Measurements from ENCODE around the gene TOPBP1. TPM values are rescaled to one million over a fixed set of nuclear protein-coding genes. Genes with fewer than 3 reads are reported as not detected.

The TOPBP1 gene
- total RNA-seq, 1 experiment from 2014 or later = 51.5 TPM

DNA sequence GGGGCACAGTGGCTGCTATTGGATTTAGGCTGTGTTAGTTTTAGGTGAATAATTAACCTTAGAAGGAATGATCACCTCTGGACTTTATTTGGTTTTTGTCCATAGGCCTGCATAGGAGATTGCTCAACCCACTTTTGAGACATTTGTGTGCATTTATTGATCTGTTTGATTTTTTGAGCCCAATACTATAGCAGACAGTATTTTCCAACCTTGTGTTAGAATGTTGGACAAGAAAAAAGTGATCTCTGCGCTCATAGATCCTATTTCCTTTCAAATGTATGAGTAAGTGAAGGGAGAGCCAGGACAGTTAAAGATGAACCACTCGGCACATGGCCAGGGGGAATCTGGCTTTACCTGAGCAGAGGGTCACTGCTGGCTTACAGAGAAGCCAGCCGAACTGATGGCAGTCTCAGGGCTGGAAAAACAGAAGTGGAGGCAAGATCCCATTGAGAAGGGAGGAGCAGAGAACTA, 8.8 kb upstream of the TOPBP1 start:
- H3K4ac ChIP-seq (ENCODE audit: low read depth, low read length) = no peak overlapping the region
- no peak overlapping the region for H3K56ac ChIP-seq (ENCODE audit: insufficient read length, low read depth, low read length)
- Mint-ChIP-seq H3K27ac (no peak overlapping the region), H3K4me3 (no peak overlapping the region), H3K9me3 (no peaks in the 10 kb centered on the region), H3K4me1 (peaks cover 3 to 11% of the 10 kb centered on the region in 2 experiments; a peak in 3 of 4 replicates), H3K36me3 (ENCODE audit: insufficient read depth in 1 of 3, low read depth in 3 of 3) (no peaks in the 10 kb centered on the region), H3K27me3 (ENCODE audit: low read depth) (peaks cover 38% of the 10 kb centered on the region)
- H2BK12ac ChIP-seq (ENCODE audit: insufficient read length, low read depth, low read length) = no peak overlapping the region
- H3K4me1 ChIP-seq (ENCODE audit: insufficient read depth, low read length) = no peaks in the 10 kb centered on the region; the same call in 1 of the 2 replicates
- no peak overlapping the region for H2AFZ ChIP-seq (ENCODE audit: low read length)
- no peak for DNase-seq
- H3K9me3 ChIP-seq (ENCODE audit: control insufficient read depth, low read depth, low read length) = no peaks in the 10 kb centered on the region
- H3K23me2 ChIP-seq (ENCODE audit: insufficient read length, low read depth, low read length, poor library complexity, severe bottlenecking) = peaks cover 6% of the 10 kb centered on the region
- no peak overlapping the region for H3K4me2 ChIP-seq (ENCODE audit: insufficient read depth, insufficient read length, low read length)
- no peak overlapping the region for H2BK15ac ChIP-seq (ENCODE audit: low read depth, low read length)
- TF ChIP-seq, protein P1, sequence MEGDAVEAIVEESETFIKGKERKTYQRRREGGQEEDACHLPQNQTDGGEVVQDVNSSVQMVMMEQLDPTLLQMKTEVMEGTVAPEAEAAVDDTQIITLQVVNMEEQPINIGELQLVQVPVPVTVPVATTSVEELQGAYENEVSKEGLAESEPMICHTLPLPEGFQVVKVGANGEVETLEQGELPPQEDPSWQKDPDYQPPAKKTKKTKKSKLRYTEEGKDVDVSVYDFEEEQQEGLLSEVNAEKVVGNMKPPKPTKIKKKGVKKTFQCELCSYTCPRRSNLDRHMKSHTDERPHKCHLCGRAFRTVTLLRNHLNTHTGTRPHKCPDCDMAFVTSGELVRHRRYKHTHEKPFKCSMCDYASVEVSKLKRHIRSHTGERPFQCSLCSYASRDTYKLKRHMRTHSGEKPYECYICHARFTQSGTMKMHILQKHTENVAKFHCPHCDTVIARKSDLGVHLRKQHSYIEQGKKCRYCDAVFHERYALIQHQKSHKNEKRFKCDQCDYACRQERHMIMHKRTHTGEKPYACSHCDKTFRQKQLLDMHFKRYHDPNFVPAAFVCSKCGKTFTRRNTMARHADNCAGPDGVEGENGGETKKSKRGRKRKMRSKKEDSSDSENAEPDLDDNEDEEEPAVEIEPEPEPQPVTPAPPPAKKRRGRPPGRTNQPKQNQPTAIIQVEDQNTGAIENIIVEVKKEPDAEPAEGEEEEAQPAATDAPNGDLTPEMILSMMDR (conservative IDR thresholded peaks at IDR 0.05) = no peak
- no peaks in the 10 kb centered on the region for H4K20me1 ChIP-seq (ENCODE audit: control insufficient read depth, insufficient read depth, insufficient read length)
- no CpG with 5 or more reads among the region's 3 CpGs for WGBS (ENCODE audit: extremely low coverage, insufficient read length, low lambda C conversion rate)
- no peak overlapping the region for H4K8ac ChIP-seq (replicated peaks; ENCODE audit: insufficient read length, low read depth, low read length)
- peaks cover 12% of the 10 kb centered on the region; the same call in 1 of the 2 replicates for H3K27me3 ChIP-seq (ENCODE audit: insufficient read depth, low read length)
- no peak overlapping the region for H3K18ac ChIP-seq (ENCODE audit: insufficient read length, low read depth, low read length)
- no peaks in the 10 kb centered on the region for H3K79me2 ChIP-seq (ENCODE audit: insufficient read depth, low read length)
- no peak overlapping the region for H3K9ac ChIP-seq (ENCODE audit: extremely low read depth, insufficient read length, low read length)
- H3K27ac ChIP-seq (ENCODE audit: insufficient read length, low read depth, low read length) = no peak overlapping the region
- H4K91ac ChIP-seq (ENCODE audit: insufficient read length, low read depth, low read length) = no peak overlapping the region
- no peak overlapping the region for H2BK20ac ChIP-seq (ENCODE audit: low read depth, low read length, poor library complexity, severe bottlenecking)
- no peak overlapping the region for H4K5ac ChIP-seq (ENCODE audit: insufficient read length, low read depth, low read length)
- no peak overlapping the region for H2AK5ac ChIP-seq (ENCODE audit: insufficient read length, low read length)
- no peak overlapping the region for H3T11ph ChIP-seq (ENCODE audit: low read length)
- H2BK5ac ChIP-seq (ENCODE audit: insufficient read length, low read length) = no peak overlapping the region
- H3K23ac ChIP-seq (ENCODE audit: insufficient read length, low read depth, low read length) = no peak overlapping the region
- no peak overlapping the region for H2BK120ac ChIP-seq (ENCODE audit: low read depth, low read length, poor library complexity, severe bottlenecking)
- no peaks in the 10 kb centered on the region for H3K79me1 ChIP-seq (ENCODE audit: insufficient read depth, low read depth, low read length, poor library complexity, severe bottlenecking)
- H3K14ac ChIP-seq (ENCODE audit: insufficient read depth, low read length) = no peak overlapping the region

All from H9 (cell line).